ENCODE measurements around the gene FRMPD4. TPM values are rescaled to one million over a fixed set of nuclear protein-coding genes. Genes with fewer than 3 reads are reported as not detected.

FRMPD4 gene
- total and polyA plus RNA-seq, 2 of the 13 experiments (the other 11 are each of a cell fraction or from before 2014, with no cell fraction given): not detected

DNA sequence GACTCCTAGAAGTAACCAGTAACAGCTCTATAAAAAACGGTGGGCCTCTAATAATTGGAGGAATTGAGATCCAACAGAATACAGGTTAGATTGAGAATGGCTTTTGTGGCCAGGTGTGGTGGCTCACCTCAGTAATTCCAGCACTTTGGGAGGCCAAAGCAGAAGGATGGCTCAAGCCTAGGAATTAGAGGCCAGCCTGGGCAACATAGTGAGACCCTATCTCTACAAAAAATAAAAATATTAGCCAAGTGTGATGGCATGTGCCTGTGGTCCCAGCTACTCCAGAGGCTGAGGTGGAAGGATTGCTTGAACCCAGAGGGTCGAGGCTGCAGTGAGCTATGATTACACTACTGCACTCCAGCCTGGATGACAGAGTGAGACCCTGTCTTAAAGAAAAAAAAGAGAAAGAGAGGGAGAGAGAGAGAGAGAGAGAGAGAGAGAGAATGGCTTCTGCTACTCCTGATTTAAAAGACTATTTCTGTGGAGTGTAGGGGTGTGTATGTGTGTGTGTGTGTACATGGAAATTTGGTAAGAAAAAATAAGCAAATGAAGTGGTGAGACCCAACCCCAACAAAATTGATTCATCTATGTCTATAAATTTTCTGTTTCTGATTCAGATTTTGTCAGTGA, 89.3 kb downstream of the FRMPD4 start:
- POLR2A ChIA-PET: no interaction called here
- Histone ChIP-seq H3K4me1 (ENCODE audit: insufficient read depth, low read length) (no peaks in the 10 kb centered on the region), H3K27ac (ENCODE audit: extremely low read length, insufficient read depth, low read length) (no peak overlapping the region), H3K4me2 (ENCODE audit: low read depth, low read length) (no peak overlapping the region), H3K9me3 (ENCODE audit: low read length) (no peaks in the 10 kb centered on the region), H3K9ac (ENCODE audit: insufficient read depth, low read depth, low read length) (no peak overlapping the region), H4K20me1 (ENCODE audit: insufficient read depth, low read length) (no peaks in the 10 kb centered on the region), H3K36me3 (replicated peaks in 1 of 2; ENCODE audit: control insufficient read depth in 1 of 2, insufficient read depth in 2 of 2, low read length in 2 of 2) (no peaks in the 10 kb centered on the region), H3K27me3 (ENCODE audit: control insufficient read depth in 1 of 2, insufficient read depth in 2 of 2, low read length in 2 of 2) (no peaks in the 10 kb centered on the region), H3K79me2 (ENCODE audit: insufficient read depth, low read length) (no peaks in the 10 kb centered on the region), H2AFZ (ENCODE audit: low read length) (no peak overlapping the region), H3K4me3 (replicated peaks in 1 of 3; ENCODE audit: insufficient read depth in 1 of 3, low read depth in 2 of 3, low read length in 3 of 3) (no peak overlapping the region)
- DNase-seq (ENCODE audit: low spot score): no peak
- in situ Hi-C loops (cut with HindIII; ENCODE audit: extremely low pct_ligation_motif_present, low pct_unique_long_range_greater_than_20kb) (no loop called here), intact Hi-C loops (cut with micrococcal nuclease; ENCODE audit: unreplicated experiment) (no loop called here)
- no peak for ATAC-seq
- no peak for TF ChIP-seq HIVEP1 (CRISPR knock-in tag; IDR thresholded peaks at IDR 0.05)
- TF ChIP-seq, protein P1, sequence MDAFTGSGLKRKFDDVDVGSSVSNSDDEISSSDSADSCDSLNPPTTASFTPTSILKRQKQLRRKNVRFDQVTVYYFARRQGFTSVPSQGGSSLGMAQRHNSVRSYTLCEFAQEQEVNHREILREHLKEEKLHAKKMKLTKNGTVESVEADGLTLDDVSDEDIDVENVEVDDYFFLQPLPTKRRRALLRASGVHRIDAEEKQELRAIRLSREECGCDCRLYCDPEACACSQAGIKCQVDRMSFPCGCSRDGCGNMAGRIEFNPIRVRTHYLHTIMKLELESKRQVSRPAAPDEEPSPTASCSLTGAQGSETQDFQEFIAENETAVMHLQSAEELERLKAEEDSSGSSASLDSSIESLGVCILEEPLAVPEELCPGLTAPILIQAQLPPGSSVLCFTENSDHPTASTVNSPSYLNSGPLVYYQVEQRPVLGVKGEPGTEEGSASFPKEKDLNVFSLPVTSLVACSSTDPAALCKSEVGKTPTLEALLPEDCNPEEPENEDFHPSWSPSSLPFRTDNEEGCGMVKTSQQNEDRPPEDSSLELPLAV (CRISPR knock-in tag; conservative IDR thresholded peaks at IDR 0.05; ENCODE audit: low read depth): no peak
- CTCF ChIA-PET (ENCODE audit: low intra/inter-chr PET ratio, low total read pairs): no interaction called here
- no TSS peak for BruUV-seq (replicated peaks)
- FAIRE-seq: no peak
- WGBS (ENCODE audit: low lambda C conversion rate): 0% methylated on average over 2 of the region's 2 CpGs

DNA sequence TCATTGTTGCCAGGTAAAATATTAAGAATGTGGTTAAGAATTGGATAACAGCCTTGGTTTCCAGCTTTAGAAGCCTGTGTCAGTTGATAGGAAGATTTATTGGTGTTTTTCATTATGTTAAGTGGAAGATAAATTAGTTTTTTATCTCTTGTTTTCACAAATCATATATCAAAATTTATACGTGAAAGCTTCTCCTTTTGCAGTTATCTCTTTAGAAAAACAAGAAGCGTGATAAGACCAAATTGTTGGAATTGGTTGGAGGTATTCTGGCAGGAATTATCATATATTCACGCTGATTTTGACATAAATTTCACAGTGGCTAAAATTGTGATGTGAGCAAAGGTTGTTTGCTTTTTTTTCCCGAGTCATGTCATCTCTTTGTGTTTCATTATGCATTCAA, 90.6 kb downstream of the FRMPD4 start:
- DNase-seq (ENCODE audit: low spot score) (no peak), ATAC-seq (no peak), FAIRE-seq (no peak)
- H3K27ac ChIP-seq (ENCODE audit: extremely low read length, insufficient read depth, low read length): no peak overlapping the region
- H4K20me1 ChIP-seq (ENCODE audit: insufficient read depth, low read length): no peaks in the 10 kb centered on the region
- WGBS (ENCODE audit: low lambda C conversion rate): 2% methylated on average over 4 of the region's 4 CpGs
- H3K9me3 ChIP-seq (ENCODE audit: low read length): no peaks in the 10 kb centered on the region
- TF ChIP-seq, protein P2, sequence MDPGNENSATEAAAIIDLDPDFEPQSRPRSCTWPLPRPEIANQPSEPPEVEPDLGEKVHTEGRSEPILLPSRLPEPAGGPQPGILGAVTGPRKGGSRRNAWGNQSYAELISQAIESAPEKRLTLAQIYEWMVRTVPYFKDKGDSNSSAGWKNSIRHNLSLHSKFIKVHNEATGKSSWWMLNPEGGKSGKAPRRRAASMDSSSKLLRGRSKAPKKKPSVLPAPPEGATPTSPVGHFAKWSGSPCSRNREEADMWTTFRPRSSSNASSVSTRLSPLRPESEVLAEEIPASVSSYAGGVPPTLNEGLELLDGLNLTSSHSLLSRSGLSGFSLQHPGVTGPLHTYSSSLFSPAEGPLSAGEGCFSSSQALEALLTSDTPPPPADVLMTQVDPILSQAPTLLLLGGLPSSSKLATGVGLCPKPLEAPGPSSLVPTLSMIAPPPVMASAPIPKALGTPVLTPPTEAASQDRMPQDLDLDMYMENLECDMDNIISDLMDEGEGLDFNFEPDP (CRISPR knock-in tag; conservative IDR thresholded peaks at IDR 0.05): no peak
- no peak for TF ChIP-seq SP140L (CRISPR knock-in tag; IDR thresholded peaks at IDR 0.05; ENCODE audit: borderline replicate concordance)
- no peak for TF ChIP-seq TBP (CRISPR knock-in tag; IDR thresholded peaks at IDR 0.05)
- TF ChIP-seq ZBTB1 (CRISPR knock-in tag; IDR thresholded peaks at IDR 0.05; ENCODE audit: borderline replicate concordance): no peak
- TF ChIP-seq ZNF333 (CRISPR knock-in tag; IDR thresholded peaks at IDR 0.05; ENCODE audit: borderline replicate concordance): no peak
- no peak for TF ChIP-seq NCOA5 (CRISPR knock-in tag; IDR thresholded peaks at IDR 0.05)
- no peak for TF ChIP-seq ZKSCAN1 (IDR thresholded peaks at IDR 0.05; ENCODE audit: low read length)
- no peak for TF ChIP-seq ZNF224 (CRISPR knock-in tag; IDR thresholded peaks at IDR 0.05)
- TF ChIP-seq SALL1 (CRISPR knock-in tag; IDR thresholded peaks at IDR 0.05): no peak
- no TSS peak for BruUV-seq (replicated peaks)
- no peak overlapping the region for H3K9ac ChIP-seq (ENCODE audit: insufficient read depth, low read depth, low read length)
- H3K27me3 ChIP-seq (ENCODE audit: control insufficient read depth in 1 of 2, insufficient read depth in 2 of 2, low read length in 2 of 2): no peaks in the 10 kb centered on the region
- ChIA-PET POLR2A (no interaction called here), CTCF (ENCODE audit: low intra/inter-chr PET ratio, low total read pairs) (no interaction called here)
- H3K4me3 ChIP-seq (replicated peaks in 1 of 3; ENCODE audit: insufficient read depth in 1 of 3, low read depth in 2 of 3, low read length in 3 of 3): no peak overlapping the region
- in situ Hi-C loops (cut with HindIII; ENCODE audit: extremely low pct_ligation_motif_present, low pct_unique_long_range_greater_than_20kb) (no loop called here), intact Hi-C loops (cut with micrococcal nuclease; ENCODE audit: unreplicated experiment) (no loop called here)
- no peak overlapping the region for H3K4me2 ChIP-seq (ENCODE audit: low read depth, low read length)
- no peaks in the 10 kb centered on the region for H3K79me2 ChIP-seq (ENCODE audit: insufficient read depth, low read length)
- no peaks in the 10 kb centered on the region for H3K4me1 ChIP-seq (ENCODE audit: insufficient read depth, low read length)
- no peaks in the 10 kb centered on the region for H3K36me3 ChIP-seq (replicated peaks in 1 of 2; ENCODE audit: control insufficient read depth in 1 of 2, insufficient read depth in 2 of 2, low read length in 2 of 2)
- H2AFZ ChIP-seq (ENCODE audit: low read length): no peak overlapping the region

Data from HepG2 (cell line).